ENCODE results near the gene KIAA0513. TPM values are rescaled to one million over a fixed set of nuclear protein-coding genes. Genes with fewer than 3 reads are reported as not detected.

Gene KIAA0513
- total and polyA plus RNA-seq, 2 of the 13 experiments (the other 11 are each of a cell fraction or from before 2014, with no cell fraction given), result 1.8 TPM

DNA sequence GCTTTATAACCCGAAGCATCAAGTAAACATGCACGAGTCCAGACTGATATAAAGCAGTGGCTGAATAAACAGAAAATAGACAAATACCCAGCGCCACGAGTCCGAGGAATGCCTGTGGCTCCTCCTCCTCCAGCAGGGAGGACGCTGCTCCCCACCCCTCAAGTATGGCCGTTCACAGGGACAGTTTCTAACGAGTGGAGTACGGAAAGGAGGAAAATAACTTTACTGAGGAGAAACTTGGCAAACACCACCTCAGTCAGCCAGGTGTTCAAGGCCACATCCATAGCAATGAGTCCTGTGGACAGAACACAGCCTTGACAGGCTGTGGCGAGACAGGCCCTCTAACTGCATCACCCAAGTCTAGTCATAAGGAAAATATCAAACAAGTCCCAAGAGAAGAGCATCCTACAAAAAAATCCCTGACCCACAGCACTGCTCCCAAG lies 25.5 kb upstream of the KIAA0513 start (continued):
- TF ChIP-seq, protein P1, sequence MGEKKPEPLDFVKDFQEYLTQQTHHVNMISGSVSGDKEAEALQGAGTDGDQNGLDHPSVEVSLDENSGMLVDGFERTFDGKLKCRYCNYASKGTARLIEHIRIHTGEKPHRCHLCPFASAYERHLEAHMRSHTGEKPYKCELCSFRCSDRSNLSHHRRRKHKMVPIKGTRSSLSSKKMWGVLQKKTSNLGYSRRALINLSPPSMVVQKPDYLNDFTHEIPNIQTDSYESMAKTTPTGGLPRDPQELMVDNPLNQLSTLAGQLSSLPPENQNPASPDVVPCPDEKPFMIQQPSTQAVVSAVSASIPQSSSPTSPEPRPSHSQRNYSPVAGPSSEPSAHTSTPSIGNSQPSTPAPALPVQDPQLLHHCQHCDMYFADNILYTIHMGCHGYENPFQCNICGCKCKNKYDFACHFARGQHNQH (CRISPR knock-in tag; IDR thresholded peaks at IDR 0.05), result peak; percentile 39; the same call in 1 of the 2 replicates
- TF ChIP-seq BCL6 (CRISPR knock-in tag; IDR thresholded peaks at IDR 0.05) (0 out of 2 replicates have a peak, but pooled peaks have one; percentile 10), FOXA1 (IDR thresholded peaks at IDR 0.05) (no peak), FOXA1 (CRISPR knock-in tag; IDR thresholded peaks at IDR 0.05) (peak; percentile 20; the same call in 1 of the 2 replicates), SOX13 (IDR thresholded peaks at IDR 0.05) (no peak), SOX13 (CRISPR knock-in tag; conservative IDR thresholded peaks at IDR 0.05 in 1 of 2, IDR thresholded peaks at IDR 0.05 in 1 of 2) (peak in 1 of 2 experiments; percentile 22; a peak in 1 of 4 replicates), ZBTB7B (CRISPR knock-in tag; IDR thresholded peaks at IDR 0.05) (0 out of 2 replicates have a peak, but pooled peaks have one; percentile 27), ZNF460 (CRISPR knock-in tag; IDR thresholded peaks at IDR 0.05; ENCODE audit: borderline replicate concordance) (no peak), CBX5 (CRISPR knock-in tag; IDR thresholded peaks at IDR 0.05; ENCODE audit: borderline replicate concordance) (peak; percentile 64; the same call in 1 of the 2 replicates), DNMT3B (CRISPR knock-in tag; conservative IDR thresholded peaks at IDR 0.05) (0 out of 2 replicates have a peak, but pooled peaks have one; percentile 58), ZBTB3 (CRISPR knock-in tag; IDR thresholded peaks at IDR 0.05; ENCODE audit: borderline replicate concordance, low read depth) (0 out of 2 replicates have a peak, but pooled peaks have one; percentile 27), ELF3 (CRISPR knock-in tag; IDR thresholded peaks at IDR 0.05) (0 out of 2 replicates have a peak, but pooled peaks have one; percentile 46)
- TF ChIP-seq, protein P2, sequence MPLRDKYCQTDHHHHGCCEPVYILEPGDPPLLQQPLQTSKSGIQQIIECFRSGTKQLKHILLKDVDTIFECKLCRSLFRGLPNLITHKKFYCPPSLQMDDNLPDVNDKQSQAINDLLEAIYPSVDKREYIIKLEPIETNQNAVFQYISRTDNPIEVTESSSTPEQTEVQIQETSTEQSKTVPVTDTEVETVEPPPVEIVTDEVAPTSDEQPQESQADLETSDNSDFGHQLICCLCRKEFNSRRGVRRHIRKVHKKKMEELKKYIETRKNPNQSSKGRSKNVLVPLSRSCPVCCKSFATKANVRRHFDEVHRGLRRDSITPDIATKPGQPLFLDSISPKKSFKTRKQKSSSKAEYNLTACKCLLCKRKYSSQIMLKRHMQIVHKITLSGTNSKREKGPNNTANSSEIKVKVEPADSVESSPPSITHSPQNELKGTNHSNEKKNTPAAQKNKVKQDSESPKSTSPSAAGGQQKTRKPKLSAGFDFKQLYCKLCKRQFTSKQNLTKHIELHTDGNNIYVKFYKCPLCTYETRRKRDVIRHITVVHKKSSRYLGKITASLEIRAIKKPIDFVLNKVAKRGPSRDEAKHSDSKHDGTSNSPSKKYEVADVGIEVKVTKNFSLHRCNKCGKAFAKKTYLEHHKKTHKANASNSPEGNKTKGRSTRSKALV (CRISPR knock-in tag; IDR thresholded peaks at IDR 0.05), result no peak; the same call in 1 of the 2 replicates
- TF ChIP-seq, protein P3, sequence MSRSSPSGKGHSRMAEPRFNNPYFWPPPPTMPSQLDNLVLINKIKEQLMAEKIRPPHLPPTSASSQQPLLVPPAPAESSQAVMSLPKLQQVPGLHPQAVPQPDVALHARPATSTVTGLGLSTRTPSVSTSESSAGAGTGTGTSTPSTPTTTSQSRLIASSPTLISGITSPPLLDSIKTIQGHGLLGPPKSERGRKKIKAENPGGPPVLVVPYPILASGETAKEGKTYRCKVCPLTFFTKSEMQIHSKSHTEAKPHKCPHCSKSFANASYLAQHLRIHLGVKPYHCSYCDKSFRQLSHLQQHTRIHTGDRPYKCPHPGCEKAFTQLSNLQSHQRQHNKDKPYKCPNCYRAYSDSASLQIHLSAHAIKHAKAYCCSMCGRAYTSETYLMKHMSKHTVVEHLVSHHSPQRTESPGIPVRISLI (CRISPR knock-in tag; IDR thresholded peaks at IDR 0.05; ENCODE audit: borderline replicate concordance), result peak; percentile 33; the same call in 1 of the 2 replicates
- TF ChIP-seq, protein P4, sequence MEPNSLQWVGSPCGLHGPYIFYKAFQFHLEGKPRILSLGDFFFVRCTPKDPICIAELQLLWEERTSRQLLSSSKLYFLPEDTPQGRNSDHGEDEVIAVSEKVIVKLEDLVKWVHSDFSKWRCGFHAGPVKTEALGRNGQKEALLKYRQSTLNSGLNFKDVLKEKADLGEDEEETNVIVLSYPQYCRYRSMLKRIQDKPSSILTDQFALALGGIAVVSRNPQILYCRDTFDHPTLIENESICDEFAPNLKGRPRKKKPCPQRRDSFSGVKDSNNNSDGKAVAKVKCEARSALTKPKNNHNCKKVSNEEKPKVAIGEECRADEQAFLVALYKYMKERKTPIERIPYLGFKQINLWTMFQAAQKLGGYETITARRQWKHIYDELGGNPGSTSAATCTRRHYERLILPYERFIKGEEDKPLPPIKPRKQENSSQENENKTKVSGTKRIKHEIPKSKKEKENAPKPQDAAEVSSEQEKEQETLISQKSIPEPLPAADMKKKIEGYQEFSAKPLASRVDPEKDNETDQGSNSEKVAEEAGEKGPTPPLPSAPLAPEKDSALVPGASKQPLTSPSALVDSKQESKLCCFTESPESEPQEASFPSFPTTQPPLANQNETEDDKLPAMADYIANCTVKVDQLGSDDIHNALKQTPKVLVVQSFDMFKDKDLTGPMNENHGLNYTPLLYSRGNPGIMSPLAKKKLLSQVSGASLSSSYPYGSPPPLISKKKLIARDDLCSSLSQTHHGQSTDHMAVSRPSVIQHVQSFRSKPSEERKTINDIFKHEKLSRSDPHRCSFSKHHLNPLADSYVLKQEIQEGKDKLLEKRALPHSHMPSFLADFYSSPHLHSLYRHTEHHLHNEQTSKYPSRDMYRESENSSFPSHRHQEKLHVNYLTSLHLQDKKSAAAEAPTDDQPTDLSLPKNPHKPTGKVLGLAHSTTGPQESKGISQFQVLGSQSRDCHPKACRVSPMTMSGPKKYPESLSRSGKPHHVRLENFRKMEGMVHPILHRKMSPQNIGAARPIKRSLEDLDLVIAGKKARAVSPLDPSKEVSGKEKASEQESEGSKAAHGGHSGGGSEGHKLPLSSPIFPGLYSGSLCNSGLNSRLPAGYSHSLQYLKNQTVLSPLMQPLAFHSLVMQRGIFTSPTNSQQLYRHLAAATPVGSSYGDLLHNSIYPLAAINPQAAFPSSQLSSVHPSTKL (CRISPR knock-in tag; IDR thresholded peaks at IDR 0.05), result peak; percentile 15; the same call in 1 of the 2 replicates
- TF ChIP-seq, protein P5, sequence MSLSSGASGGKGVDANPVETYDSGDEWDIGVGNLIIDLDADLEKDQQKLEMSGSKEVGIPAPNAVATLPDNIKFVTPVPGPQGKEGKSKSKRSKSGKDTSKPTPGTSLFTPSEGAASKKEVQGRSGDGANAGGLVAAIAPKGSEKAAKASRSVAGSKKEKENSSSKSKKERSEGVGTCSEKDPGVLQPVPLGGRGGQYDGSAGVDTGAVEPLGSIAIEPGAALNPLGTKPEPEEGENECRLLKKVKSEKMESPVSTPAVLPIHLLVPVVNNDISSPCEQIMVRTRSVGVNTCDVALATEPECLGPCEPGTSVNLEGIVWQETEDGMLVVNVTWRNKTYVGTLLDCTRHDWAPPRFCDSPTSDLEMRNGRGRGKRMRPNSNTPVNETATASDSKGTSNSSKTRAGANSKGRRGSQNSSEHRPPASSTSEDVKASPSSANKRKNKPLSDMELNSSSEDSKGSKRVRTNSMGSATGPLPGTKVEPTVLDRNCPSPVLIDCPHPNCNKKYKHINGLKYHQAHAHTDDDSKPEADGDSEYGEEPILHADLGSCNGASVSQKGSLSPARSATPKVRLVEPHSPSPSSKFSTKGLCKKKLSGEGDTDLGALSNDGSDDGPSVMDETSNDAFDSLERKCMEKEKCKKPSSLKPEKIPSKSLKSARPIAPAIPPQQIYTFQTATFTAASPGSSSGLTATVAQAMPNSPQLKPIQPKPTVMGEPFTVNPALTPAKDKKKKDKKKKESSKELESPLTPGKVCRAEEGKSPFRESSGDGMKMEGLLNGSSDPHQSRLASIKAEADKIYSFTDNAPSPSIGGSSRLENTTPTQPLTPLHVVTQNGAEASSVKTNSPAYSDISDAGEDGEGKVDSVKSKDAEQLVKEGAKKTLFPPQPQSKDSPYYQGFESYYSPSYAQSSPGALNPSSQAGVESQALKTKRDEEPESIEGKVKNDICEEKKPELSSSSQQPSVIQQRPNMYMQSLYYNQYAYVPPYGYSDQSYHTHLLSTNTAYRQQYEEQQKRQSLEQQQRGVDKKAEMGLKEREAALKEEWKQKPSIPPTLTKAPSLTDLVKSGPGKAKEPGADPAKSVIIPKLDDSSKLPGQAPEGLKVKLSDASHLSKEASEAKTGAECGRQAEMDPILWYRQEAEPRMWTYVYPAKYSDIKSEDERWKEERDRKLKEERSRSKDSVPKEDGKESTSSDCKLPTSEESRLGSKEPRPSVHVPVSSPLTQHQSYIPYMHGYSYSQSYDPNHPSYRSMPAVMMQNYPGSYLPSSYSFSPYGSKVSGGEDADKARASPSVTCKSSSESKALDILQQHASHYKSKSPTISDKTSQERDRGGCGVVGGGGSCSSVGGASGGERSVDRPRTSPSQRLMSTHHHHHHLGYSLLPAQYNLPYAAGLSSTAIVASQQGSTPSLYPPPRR (CRISPR knock-in tag; IDR thresholded peaks at IDR 0.05; ENCODE audit: borderline replicate concordance), result peak; percentile 32; the same call in 1 of the 2 replicates

Measured in HepG2 (cell line).